Stimulated activated CD8-positive, alpha-beta memory T cell treated with anti-CD3 and anti-CD28 coated beads, Interleukin-12 subunit alpha, Interleukin-12 subunit beta, amount 100 ng/mL, for 1 hour (primary cell): ENCODE measurements around the gene NFKBIL1.
"Not testable (repeated sequence)": the region's sequence is repeated elsewhere in the genome, so short reads cannot be mapped to it uniquely, and the experiment has no call there.

Experiments used
- DNase-seq: peaks from one replicate; pipeline ENCODE4 v3.0.0-alpha.2; 2020; ENCODE audit warnings: low read depth

NFKBIL1 gene, protein sequence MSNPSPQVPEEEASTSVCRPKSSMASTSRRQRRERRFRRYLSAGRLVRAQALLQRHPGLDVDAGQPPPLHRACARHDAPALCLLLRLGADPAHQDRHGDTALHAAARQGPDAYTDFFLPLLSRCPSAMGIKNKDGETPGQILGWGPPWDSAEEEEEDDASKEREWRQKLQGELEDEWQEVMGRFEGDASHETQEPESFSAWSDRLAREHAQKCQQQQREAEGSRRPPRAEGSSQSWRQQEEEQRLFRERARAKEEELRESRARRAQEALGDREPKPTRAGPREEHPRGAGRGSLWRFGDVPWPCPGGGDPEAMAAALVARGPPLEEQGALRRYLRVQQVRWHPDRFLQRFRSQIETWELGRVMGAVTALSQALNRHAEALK

DNA sequence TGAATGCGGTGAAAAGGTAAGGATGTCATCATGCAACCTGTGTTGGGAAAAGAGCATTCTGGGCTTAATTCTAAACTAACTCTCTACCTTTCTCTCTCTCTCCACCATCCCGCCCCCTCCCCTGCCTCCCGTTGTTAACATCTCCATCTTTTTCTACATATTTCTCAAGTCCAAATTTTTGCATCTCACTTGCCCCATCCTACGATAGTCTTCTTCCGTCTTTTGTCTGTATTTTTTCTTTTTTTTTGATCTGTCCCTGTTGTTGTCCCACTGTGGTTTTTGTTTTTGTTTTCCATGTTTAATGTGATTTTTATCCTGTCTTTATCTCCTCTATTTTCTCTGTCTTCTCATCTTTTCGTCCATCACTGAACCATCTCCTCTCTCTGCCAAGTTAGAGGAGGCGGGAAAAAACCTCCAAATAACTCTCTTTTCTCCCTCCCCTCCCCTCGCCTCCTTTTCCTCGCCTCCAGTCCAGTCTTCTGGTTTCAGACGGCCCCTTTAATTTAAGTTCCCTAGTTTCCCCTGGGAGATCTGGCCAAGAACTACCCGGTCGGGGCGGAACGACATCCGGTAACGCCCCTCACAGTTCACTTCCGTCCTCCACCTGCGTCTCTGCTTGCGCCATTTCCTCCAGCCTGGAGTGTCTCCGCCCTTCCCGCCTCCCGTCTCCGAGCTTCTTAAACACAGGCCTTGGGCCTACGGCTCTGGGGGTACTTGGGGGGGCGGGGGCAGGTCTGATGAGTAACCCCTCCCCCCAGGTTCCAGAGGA lies at the start of gene NFKBIL1:
Gene NFKBIL1, plus strand, starts transcription at position 651 of the 769 bp plus-strand sequence. Its CDS starts 87 bp downstream, at position 738.
- peak; percentile 81 for DNase-seq

DNA sequence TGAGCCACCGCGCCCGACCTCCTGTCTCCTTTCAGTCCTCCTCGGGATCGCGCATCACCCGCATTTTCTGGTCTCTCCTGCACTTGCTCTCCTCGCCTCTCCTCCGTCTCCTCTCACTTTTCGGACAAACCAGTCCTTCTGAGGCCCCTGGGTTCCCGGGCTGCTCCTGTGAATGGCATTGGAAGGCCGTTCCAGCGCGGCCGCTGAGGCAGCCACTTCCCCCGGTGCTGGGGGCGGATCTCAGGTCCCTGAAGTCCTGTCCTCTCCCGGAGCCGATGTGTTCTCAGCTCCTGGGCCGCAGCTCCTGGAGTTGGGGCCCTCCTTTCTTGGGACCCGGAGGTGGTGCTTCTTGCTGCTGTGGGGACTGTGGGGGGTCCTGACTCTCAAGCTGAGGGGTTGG lies 48.7 kb upstream of the NFKBIL1 start:
- no peak for DNase-seq

DNA sequence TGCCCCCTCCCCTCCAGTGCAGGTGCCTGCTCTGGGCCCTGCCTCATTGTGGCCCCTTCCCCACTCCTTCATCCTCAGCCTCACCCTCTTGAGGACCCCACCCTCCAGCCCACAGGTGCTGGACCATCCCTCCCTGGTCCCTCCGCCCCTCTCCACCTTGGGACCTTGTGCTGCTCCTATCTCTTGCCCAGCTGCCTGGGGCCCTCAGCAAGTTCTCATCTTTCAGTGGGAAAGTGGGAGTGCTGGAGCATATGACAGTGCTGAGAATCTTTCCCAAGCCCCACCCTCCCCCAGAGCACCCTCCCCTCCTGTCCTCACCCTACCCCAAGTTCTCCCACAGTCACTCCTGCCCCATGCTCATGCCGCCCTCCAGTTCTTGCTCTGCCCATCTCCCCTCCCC lies 47.8 kb upstream of the NFKBIL1 start:
- DNase-seq = not testable (repeated sequence)

DNA sequence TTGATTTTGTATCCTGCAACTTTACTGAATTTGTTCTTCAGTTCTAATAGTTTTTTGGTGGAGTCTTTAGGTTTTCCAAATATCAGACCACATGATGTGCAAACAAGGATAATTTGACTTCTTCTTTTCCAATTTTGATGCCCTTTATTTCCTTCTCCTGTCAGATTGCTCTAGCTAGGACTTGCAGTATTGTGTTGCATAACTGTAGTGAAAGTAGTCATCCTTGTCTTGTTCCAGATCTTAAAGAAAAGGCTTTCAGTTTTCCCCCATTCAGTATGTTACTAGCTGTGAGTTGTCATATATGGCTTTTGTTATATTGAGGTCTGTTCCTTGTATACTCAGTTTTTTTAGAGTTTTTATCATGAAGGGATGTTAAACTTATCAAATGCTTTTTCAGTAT lies 44.8 kb upstream of the NFKBIL1 start:
- DNase-seq = no peak

DNA sequence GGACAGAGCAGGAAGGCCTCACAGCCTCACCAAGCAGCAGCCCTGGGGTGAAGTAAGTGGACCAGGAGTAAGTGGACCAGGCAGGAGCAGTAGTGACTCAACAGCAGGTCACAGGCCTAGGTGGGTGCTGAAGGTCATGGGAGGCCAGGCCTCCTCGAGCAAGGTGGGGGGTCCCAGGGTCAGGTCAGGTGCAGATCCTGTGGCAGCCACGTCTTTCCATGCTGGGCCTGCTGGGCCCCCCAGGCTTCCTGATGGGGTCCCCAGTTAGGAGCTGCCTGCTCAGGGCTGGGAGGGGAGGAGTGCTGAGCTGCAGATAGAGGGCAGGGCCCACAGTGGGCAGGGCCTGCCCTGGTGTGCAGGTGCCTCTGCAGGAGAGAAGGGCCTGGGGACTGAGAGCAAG lies 38.4 kb upstream of the NFKBIL1 start:
- not testable (repeated sequence) for DNase-seq

DNA sequence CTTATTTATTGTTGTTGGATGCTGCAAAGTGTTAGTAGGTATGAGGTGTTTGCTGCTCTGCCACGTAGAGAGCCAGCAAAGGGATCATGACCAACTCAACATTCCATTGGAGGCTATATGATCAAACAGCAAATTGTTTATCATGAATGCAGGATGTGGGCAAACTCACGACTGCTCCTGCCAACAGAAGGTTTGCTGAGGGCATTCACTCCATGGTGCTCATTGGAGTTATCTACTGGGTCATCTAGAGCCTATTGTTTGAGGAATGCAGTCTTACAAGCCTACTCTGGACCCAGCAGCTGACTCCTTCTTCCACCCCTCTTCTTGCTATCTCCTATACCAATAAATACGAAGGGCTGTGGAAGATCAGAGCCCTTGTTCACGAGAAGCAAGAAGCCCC lies 37.4 kb upstream of the NFKBIL1 start:
- DNase-seq = no peak

DNA sequence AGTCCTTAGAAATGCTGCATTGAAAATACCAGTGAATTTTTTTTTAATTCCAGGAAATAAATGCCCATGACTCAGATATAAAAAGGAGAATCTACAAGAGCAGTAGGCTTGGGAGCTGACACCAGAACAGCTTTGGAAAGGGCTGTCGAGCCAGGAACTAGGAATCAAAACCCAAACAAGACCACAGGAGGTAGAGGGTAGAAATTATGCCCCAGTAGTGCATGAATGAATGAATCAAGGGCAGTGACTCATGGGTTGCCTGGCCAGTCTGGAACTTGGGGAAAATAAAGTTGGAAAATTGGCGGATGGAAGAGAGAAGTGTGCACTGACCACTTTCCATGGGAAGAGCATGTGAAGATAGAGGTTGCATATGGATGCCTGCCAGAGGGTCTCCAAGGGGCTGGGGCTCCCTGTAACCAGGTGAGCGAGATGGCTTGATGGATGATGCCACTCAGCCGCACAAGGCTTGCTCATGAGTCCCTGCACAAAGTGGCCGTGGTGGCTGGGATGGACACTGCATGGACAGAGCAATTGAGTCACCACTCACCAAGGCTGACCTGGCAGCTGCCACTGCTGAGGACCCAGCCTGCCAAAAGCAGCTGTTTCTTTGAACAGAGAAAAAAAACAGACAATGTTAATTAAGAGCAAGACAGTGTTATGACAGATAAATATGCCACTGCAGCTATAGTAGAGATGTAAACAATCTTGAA lies 33.8 kb upstream of the NFKBIL1 start:
- DNase-seq = no peak

DNA sequence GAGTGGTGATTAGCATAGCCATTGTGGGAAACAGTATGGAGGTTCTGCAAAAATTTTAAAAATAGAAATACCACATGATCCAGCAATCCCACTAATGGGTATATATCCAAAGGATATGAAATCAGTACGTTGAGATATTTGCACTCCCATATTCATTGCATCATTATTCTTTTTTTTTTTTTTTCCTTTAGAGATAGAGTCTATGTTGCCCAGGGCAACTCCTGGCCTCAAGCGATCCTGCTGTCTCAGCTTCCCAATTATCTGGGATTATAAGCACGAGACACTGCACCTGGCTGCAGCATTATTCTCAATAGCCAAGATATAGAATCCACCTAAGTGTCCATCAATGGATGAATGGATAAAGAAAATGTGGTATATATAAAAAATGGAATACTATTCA lies 25.6 kb upstream of the NFKBIL1 start:
- no peak for DNase-seq

DNA sequence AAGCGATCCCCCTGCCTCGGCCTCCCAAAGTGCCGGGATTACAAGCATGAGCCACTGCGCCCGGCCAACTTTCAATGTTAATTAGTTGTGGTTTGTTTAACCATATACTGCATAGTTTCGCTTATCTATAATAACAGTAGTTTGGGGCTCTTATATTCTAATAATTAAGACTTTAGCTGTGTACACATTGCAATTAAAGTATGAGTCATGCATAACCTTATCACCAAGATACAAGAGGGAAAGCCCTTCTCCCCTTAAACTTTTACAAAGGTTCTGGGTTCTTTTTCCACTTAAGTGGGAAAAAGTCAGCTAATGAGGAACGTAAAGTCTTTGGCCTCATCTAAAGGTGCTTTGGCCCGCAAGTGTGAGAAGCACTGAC lies 21.9 kb upstream of the NFKBIL1 start:
- DNase-seq = no peak

DNA sequence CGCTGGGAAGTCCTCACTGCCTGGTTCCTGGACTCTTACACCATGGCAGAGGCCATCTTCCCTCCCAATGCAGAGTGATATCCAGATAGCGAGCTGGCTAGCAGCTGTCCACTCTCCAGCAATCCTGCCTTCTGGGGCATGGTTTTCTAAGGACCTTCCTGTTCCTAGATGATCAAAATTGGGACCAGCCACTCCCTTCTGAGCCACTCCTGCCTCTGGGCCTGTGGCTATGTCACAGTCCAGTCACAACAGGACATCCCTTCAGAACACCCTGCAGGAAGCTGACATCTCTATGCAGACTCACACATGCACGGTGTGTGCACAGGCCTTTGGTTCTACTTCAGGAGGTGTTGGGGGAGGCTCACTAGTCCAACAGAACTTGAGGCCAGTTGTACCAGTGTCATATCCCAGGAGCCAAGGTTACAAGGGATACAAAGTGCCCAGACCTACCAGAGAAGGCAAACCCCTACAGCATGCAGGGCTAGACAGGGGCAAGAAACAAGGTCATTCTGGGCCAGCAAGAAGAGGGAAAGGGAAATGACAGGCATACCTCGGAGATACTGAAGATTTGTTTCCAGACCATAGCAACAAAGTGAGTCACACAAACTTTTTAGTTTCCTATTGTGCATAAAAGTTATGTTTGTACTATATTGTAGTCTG lies 21.3 kb upstream of the NFKBIL1 start:
- no peak for DNase-seq

DNA sequence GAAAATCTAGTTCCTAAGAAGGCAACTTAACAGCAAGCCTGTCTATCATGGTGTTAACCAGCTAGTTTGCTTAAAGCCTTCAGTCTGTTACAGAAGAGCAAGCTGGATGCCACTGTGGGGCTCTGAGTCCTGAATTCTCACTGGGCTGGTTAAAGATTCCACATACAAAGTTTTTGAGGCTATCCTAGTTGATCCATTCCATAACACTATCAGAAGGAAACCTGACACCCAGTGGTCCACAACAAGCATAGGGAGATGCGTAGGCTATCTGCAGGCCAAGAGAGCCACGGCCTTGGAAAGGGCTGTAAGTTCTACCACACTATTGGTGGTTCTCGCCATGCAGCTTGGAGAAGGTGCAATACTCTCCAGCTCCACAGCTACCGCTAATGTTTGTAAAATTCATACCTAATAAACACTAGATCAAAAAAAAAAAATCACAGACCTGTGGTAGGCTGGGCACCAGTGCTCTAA lies 19.1 kb upstream of the NFKBIL1 start:
- DNase-seq = no peak

DNA sequence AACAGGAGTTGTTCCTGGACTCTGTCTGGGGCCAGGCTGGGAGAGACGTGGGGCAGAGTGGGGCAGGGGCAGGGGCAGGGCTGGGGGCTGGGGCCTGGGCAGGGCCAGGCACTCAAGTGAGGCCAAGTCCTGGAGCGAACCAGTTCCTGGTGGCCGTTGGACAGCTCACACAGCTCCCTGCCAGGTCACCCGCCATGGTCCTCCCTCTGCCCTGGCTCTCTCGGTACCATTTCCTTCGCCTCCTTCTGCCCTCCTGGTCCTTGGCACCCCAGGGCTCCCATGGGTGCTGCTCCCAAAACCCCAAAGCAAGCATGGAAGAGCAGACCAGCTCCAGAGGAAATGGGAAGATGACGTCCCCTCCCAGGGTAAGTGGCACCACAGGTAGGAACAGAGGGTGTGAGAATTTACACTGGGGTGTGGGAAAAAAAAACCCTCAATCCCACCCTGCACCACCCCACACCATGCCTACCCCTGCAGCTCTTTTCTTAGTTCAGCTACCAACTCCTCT lies 18.5 kb upstream of the NFKBIL1 start, which contains the start of gene MCCD1:
Gene MCCD1, plus strand, starts transcription at position 142 of the 508 bp plus-strand sequence. Its CDS starts 53 bp downstream, at position 195.
- no peak for DNase-seq

DNA sequence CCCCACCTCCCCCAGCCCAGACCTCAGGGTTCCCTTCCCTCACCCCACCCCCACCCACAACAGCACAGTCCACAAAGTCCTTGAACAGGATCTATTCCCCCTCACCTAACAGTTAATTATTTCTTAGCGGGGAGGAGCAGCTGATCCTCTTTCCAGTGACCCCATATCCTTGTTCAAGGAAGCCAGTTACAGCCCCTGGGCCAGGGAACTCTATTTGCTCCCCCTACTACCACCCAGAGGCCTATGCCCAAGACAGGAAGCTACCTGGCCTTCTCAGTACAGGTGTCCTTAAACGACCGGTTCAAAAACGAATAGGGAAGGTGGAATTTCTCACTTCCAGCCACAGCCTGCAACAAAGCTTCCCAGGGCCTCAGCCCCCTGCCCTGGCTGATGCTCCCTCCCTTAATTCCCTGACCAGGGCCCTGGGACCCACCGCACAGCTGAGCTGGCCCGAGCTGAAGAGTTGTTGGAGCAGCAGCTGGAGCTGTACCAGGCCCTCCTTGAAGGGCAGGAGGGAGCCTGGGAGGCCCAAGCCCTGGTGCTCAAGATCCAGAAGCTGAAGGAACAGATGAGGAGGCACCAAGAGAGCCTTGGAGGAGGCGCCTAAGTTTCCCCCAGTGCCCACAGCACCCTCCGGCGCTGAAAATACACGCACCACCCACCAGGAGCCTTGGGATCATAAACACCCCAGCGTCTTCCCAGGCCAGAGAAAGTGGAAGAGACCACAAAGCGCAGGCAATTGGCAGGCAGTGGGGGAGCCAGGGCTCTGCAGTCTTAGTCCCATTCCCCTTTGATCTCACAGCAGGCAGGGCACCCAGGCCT lies 17.9 kb upstream of the NFKBIL1 start:
- DNase-seq = no peak

DNA sequence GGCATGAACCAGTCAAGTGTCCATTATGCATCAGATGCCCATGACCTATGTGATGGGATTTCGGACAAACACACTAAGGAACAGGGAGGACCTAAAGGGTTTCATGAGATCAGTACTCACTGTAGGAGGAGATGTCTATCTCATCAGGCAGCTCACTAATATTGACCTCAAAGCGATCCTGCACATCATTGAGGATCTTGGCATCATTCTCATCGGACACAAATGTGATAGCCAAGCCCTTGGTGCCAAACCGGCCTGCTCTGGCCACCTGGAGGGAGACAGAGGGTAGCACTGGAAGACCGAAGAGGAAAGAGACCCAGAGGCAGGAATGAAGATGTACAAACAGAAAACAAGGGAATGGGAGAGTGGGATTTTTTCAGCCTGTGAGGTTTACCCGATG lies 16.7 kb upstream of the NFKBIL1 start:
- no peak for DNase-seq

DNA sequence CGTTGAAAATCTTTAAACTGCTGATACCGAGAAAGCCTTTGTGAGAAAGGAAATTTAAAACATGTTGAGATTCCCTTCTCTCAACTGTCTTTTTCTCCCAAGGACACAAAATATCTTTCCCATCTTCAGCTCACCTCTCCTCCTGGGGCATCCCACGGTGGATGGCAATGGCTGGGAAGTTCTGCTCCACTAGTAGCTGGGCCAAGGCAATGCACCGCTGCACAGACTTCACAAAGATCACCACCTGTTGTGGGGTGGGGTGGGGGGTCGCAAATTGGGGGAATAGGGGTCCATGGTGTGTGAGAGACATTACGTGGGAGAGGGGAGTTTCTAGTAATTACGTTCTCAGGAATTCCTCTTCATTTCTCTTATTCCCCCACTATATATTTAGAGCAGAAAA lies 16.2 kb upstream of the NFKBIL1 start:
- DNase-seq = no peak

DNA sequence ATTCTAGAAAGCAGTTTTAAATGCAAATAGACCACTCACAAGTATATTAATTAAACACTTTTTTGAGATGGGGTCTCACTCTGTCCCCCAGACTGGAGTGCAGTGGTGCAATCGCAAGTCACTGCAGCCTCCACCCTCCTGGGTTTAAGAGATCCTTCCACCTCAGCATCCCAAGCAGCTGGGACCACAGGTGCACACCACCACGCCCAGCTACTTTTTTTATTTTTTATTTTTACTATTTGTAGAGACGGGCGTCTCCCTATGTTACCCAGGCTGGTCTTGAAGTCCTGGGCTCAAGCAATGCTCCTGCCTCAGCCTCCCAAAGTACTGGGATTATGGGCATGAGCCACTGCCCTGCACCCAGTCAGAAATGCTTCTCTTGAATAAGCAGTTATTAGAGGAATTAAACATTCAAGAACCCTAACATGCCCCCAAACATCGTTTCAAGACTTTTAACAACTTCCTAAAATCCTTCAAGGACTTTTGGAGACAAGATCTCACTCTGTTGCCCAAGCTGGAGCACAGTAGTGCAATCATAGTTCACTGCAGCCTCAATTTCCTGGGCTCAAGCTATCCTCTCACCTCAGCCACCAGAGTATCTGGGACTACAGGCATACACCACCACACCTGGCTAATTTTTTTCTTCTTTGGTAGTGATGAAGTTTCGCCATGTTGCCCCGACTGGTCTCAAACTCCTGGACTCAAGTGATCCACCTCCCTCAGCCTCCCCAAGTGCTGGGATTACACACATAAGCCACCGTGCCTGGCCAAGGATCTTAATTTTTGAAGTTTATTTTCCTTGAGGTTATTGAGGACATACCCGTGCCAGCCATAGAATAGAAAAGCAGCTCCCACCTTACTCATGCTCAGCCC lies 15.4 kb upstream of the NFKBIL1 start:
- DNase-seq = no peak

DNA sequence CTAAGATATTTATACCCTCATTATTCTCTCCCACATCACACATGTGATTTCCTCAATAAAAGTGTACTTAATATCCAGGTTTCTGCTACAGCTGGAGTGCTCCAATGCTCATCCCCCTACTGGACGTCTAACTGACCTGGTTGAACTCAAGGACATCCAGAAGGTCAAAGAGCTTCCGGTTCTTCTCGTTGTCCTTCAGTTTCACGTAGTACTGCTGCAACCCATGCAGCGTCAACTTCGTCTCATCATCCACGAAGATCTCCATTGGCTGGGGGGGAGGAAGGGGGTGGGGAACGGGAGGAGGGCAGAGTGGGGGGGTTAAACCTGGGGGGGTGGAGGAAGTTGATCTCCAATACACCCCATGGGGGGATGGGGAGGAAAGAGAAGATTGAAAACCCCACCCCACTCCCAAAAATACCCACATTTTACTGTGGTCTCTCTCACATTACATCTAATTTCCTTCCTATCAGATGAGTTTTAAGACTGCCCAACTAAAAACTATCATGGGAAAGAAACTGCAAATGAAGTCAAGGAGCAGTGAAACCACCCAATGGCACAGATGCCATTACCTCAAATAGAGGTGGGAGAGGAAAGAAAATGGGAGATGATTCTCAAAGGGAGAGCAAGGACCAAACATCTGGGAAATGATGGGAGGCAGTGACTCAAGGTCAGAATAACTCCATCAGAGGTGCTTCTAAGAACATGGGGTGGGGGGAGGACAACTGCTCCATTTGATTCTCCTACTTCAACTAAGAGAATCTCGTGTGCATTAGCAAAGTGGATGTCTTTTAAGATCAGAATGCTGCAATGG lies 14.6 kb upstream of the NFKBIL1 start:
- no peak for DNase-seq

DNA sequence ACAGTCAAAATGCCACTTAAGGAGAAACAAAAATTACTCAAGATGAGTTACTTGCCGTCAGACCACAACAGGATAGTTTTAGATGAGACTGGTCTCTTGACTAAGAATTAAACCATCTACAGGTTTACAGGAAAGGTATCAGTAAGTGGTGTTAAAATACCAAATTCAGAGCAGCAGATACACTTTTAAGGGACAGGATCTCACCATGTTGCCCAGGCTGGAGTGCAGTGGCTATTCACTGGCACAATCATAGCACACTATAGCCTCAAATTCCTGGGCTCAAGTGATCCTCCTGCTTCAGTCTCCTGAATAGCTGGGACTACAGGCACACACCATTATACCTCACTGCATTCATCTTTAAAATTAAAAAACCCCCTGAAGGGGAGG lies 14.0 kb upstream of the NFKBIL1 start:
- DNase-seq = no peak

DNA sequence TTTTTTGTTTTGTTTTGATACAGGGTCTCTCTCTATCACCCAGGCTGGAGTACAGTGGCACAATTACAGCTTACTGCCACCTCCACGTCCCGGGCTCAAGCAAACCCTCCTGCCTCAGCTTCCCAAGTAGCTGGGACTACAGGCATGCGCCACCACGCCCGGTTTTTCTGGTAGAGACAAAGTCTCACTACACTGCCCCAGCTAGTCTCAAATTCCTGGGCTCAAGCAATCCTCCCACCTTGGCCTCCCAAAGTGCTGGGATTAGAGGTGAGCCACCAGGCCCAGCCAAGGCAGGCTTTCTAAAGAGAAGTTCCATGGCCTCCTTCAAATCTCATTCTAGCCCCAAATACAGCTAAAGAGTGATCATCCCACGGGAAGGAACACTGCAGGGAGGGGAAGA lies 13.4 kb upstream of the NFKBIL1 start:
- DNase-seq = no peak
